OCI-LY3 (cell line): ENCODE results near the gene SLCO1C1.

Experiments
- H2AFZ ChIP-seq: fragments of 200-600, 300-600 bp; shearing (Covaris generic); 2 replicates; pipeline ENCODE4 v1.6.0; 2014; ENCODE audit warnings: antibody characterized with exemption, low read depth, low read length
- H3K27ac ChIP-seq: fragments of 200-600, 300-600 bp; sonication (generic); 2 replicates; pipeline ENCODE4 v1.5.1; 2014; ENCODE audit warnings: mild to moderate bottlenecking, low read length, moderate library complexity, mixed read lengths
- H3K27me3 ChIP-seq: fragments of 200-600, 300-600 bp; sonication (generic); 2 replicates; pipeline ENCODE4 v1.6.1; 2014; ENCODE audit warnings: low read depth, low read length, mixed read lengths
- H3K36me3 ChIP-seq: fragments of 200-600, 300-600 bp; sonication (generic); replicated peaks from 2 replicates; pipeline ENCODE3; 2014; ENCODE audit warnings: low read depth, low read length, mixed read lengths
- H3K4me1 ChIP-seq: fragments of 300-600, 200-600 bp; sonication (generic); 2 replicates; pipeline ENCODE4 v1.6.1; 2014; ENCODE audit warnings: low read length, mixed read lengths
- H3K4me2 ChIP-seq: fragments of 200-600, 300-600 bp; sonication (generic); 2 replicates; pipeline ENCODE4 v1.6.1; 2014; ENCODE audit warnings: low read length, mixed read lengths
- H3K4me3 ChIP-seq: fragments of 300-600, 200-600 bp; sonication (generic); 2 replicates; pipeline ENCODE4 v1.5.1; 2014; ENCODE audit warnings: antibody characterized with exemption, mild to moderate bottlenecking, low read length, moderate library complexity
- H3K79me2 ChIP-seq: fragments of 300-600, 200-600 bp; shearing (Covaris generic); 2 replicates; pipeline ENCODE4 v1.6.1; 2014; ENCODE audit warnings: mild to moderate bottlenecking, low read length, mixed read lengths
- H3K9ac ChIP-seq: fragments of 300-600, 200-600 bp; shearing (Covaris generic); 2 replicates; pipeline ENCODE4 v1.6.0; 2014; ENCODE audit warnings: mild to moderate bottlenecking, low read length, moderate library complexity
- H3K9me3 ChIP-seq: fragments of 200-600, 300-600 bp; shearing (Covaris generic); 2 replicates; pipeline ENCODE4 v1.6.1; 2014; ENCODE audit warnings: low read length, mixed read lengths; ENCODE audit not compliant: insufficient read depth
- H4K20me1 ChIP-seq: fragments of 200-600, 300-600 bp; sonication (generic); 2 replicates; pipeline ENCODE4 v1.6.1; 2016; ENCODE audit warnings: low read length, mixed read lengths; ENCODE audit not compliant: insufficient read depth
- CTCF ChIP-seq: fragments of 200-600, 300-600 bp; sonication (generic); IDR thresholded peaks from 2 replicates; pipeline ENCODE4 v1.5.1; 2014; ENCODE audit warnings: antibody characterized with exemption, low read length, low read depth
- EZH2phosphoT487 ChIP-seq: fragments of 200-600 bp; shearing (Covaris generic); IDR thresholded peaks from 2 replicates; pipeline ENCODE4 v1.6.1; 2018; ENCODE audit warnings: antibody characterized with exemption, mixed run types, low read depth

The SLCO1C1 gene

GRCh38 chr12:20792971-20793370, 97.8 kb downstream of the SLCO1C1 start:
- Histone ChIP-seq H3K4me1 (no peaks in the 10 kb centered on the region), H3K27me3 (no peaks in the 10 kb centered on the region), H4K20me1 (no peaks in the 10 kb centered on the region), H3K27ac (no peak overlapping the region), H3K36me3 (no peaks in the 10 kb centered on the region), H3K9ac (no peak overlapping the region), H3K4me2 (no peak overlapping the region), H2AFZ (no peak overlapping the region), H3K9me3 (no peaks in the 10 kb centered on the region), H3K4me3 (no peak overlapping the region), H3K79me2 (no peaks in the 10 kb centered on the region)
- TF ChIP-seq CTCF (no peak), EZH2phosphoT487 (no peak)

- TF ChIP-seq CTCF (peak; percentile 48), EZH2phosphoT487 (no peak)
- Histone ChIP-seq H3K36me3 (no peaks in the 10 kb centered on the region), H3K9me3 (no peaks in the 10 kb centered on the region)
Measured at GRCh38 chr12:20798554-20798953, 103.4 kb downstream of the SLCO1C1 start.

GRCh38 chr12:20800160-20800559, 105.0 kb downstream of the SLCO1C1 start:
- Histone ChIP-seq H2AFZ (no peak overlapping the region), H3K4me1 (no peaks in the 10 kb centered on the region), H4K20me1 (no peaks in the 10 kb centered on the region), H3K9ac (no peak overlapping the region), H3K79me2 (no peaks in the 10 kb centered on the region), H3K4me2 (no peak overlapping the region), H3K9me3 (no peaks in the 10 kb centered on the region), H3K27ac (no peak overlapping the region), H3K27me3 (no peaks in the 10 kb centered on the region), H3K36me3 (no peaks in the 10 kb centered on the region), H3K4me3 (no peak overlapping the region)
- TF ChIP-seq EZH2phosphoT487 (no peak), CTCF (no peak)

More at GRCh38 chr12:20798554-20798953, 103.4 kb downstream of the SLCO1C1 start:
- Histone ChIP-seq H3K4me2 (no peak overlapping the region), H3K4me3 (no peak overlapping the region), H3K27ac (no peak overlapping the region), H3K9ac (no peak overlapping the region), H3K4me1 (no peaks in the 10 kb centered on the region), H2AFZ (no peak overlapping the region), H3K27me3 (no peaks in the 10 kb centered on the region), H3K79me2 (no peaks in the 10 kb centered on the region), H4K20me1 (no peaks in the 10 kb centered on the region)

- Histone ChIP-seq H3K4me3 (no peak overlapping the region), H2AFZ (no peak overlapping the region), H3K79me2 (no peaks in the 10 kb centered on the region), H4K20me1 (no peaks in the 10 kb centered on the region), H3K36me3 (no peaks in the 10 kb centered on the region), H3K4me2 (no peak overlapping the region), H3K4me1 (no peaks in the 10 kb centered on the region), H3K9me3 (no peaks in the 10 kb centered on the region), H3K27me3 (no peaks in the 10 kb centered on the region), H3K27ac (no peak overlapping the region), H3K9ac (no peak overlapping the region)
- TF ChIP-seq CTCF: no peak
- TF ChIP-seq EZH2phosphoT487: no peak
Measured at GRCh38 chr12:20801035-20801434, 105.9 kb downstream of the SLCO1C1 start.
